Cortex of kidney (tissue), 1 donor: Measurements from ENCODE around the gene CDAN1.
"Not testable (repeated sequence)": the region's sequence is repeated elsewhere in the genome, so short reads cannot be mapped to it uniquely, and the experiment has no call there.

Experiments used
- DNase-seq: peaks from one replicate; lab custom pipeline; 2025; lab: John Stamatoyannopoulos, UW

CDAN1 gene

GRCh38 chr15:42736793-42737528, at the start of gene CDAN1:
Gene CDAN1, minus strand, starts transcription at chr15:42737128. Its CDS starts 26 bp downstream, at chr15:42737102.
- DNase-seq, result peak; percentile 82

DNA sequence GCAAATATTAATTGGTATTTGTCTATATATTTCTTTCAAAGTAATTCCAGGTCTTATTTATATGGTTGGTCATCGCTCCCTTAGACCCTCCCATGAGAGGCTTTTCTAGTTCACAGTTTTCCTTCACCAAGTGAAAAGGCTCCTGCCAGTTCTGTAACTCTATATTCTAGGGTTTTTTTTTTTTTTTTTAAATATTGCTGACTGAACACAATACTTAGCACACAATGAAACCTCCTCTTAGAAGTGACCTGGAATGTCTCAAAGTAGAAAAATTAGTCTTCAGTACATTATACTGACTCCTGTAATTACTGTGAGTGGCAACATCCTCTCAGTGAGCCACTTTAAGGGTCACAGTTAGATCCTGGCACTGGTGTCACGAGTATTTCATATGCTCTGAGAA, 48.6 kb upstream of the CDAN1 start:
- DNase-seq, result no peak

- no peak for DNase-seq
These were observed 47.8 kb upstream of the CDAN1 start for GRCh38 chr15:42784705-42785104.

- no peak for DNase-seq
These were observed 45.8 kb upstream of the CDAN1 start for GRCh38 chr15:42782716-42783115.

GRCh38 chr15:42775416-42775815, 38.5 kb upstream of the CDAN1 start:
- no peak for DNase-seq

DNA sequence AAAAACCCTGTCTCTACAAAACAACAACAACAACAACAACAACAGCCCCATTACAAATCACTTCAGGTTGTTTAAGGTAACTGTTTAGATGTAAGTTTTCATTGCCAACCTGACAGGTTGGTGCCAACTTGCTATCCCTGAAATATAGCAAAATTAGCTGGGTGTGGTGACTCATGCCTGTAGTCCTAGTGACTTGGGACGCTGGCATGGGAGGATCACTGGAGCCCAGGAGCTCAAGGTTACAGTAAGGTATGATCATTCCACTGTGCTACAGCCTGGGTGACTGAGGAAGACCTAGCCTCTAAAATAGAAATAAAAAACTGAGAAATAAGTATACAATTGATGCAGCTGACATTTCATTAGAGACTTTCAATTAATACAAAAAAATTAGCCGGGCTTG, 36.0 kb upstream of the CDAN1 start:
- DNase-seq, result no peak

GRCh38 chr15:42772144-42772543, 35.2 kb upstream of the CDAN1 start:
- DNase-seq, result no peak

DNA sequence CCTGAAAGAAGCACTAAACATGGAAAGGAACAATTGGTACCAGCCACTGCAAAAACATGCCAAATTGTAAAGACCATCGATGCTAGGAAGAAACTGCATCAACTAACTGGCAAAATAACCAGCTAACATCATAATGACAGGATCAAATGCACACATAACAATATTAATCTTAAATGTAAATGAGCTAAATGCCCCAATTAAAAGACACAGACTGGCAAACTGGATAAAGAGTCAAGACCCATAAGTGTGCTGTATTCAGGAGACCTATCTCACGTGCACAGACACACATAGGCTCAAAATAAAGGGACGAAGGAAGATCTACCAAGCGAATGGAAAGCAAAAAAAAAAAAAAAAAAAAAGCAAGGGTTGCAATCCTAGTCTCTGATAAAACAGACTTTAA, 29.2 kb upstream of the CDAN1 start:
- not testable (repeated sequence) for DNase-seq

DNA sequence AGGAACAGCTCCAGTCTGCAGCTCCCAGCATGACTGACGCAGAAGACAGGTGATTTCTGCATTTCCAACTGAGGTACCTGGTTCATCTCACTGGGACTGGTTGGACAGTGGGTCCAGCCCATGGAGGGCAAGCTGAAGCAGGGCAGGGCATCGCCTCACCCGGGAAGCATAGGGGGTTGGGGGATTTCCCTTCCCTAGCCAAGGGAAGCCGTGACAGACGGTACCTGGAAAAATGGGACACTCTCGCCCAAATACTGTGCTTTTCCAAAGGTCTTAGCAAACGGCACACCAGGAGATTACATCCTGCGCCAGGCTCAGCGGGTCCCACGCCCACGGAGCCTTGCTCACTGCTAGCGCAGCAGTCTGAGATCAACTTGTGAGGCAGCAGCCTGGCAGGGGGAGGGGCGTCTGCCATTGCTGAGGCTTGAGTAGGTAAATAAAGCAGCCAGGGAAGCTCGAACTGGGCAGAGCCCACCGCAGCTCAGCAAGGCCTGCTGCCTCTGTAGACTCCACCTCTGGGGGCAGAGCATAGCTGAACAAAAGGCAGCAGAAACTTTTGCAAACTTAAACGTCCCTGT, 27.3 kb upstream of the CDAN1 start:
- DNase-seq, result not testable (repeated sequence)

GRCh38 chr15:42761813-42762212, 24.9 kb upstream of the CDAN1 start:
- not testable (repeated sequence) for DNase-seq

DNA sequence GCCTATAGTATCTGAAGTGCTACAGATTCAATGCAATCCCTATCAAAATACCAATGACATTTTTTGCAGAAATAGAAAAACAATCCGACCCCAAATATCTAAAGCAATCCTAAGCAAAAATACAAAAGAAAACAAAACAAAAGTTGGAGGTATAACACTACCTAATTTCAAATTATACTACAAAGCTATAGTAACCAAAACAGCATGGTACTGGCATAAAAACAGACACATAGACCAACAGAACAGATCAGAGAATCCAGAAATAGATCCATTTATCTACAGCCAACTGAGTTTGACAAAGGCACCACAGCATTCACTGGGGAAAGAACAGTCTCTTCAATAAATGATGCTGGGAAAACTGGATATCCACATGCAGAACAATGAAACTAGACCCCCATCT, 23.8 kb upstream of the CDAN1 start:
- no peak for DNase-seq

- DNase-seq, result no peak
These were observed 22.2 kb upstream of the CDAN1 start for GRCh38 chr15:42759093-42759492.

- no peak for DNase-seq
These were observed 13.4 kb upstream of the CDAN1 start for GRCh38 chr15:42750306-42750705.

DNA sequence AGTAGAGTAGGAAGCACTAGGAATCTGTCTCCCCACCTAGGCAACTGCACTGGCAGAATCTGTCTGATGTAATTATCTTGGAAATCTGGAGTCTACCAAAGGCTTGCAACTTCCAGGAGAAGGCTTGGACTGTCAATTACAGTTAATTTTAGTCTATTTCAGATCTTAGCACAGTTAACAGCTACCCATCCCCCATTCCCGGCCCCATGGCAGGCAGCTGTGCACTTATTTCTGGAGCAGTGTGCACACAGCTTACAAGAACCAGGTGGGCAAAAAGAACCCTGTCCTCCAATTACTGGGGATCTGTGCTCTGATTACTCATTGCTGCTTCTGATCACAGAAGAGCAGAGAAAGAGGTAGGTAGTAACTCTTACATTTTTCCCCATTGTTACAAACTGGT, 12.3 kb upstream of the CDAN1 start:
- no peak for DNase-seq

DNA sequence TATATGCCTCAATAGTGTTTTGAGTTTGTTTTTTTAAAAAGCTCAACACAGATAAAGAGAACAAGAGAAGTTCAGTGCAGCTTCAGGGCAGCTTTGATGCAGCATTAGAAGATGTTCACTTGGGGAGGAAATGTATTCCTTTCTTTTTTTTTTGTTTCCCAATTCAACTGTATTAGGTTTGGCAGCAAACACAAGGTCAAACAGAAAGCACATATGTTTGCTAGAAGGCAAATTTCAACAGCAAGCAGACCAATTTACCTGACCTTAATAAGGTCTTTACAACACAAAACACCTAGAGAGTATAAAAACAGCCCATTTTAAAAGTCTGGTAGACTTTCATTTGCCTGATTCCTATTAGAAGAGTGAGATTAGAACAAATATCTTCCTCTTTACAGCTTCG, 7.3 kb upstream of the CDAN1 start:
- DNase-seq, result no peak

DNA sequence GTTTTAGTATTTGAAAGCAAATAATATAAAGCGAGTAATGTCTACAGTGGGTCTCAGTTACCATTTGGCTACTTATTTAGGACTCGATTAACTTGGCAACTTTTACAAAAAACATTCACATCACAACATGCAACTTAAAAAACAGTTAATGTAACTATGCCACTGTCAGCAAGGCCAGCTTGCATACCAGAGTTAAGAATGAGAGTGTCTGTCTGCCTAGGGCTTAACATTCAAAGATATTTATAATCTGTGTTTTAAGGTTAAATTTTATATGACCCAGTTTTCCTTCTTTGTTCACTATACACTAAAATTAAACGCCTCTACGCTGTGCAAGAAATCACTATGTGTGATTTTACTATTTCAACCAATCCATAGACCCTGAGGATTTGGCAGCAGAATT, 5.2 kb upstream of the CDAN1 start:
- DNase-seq, result no peak

DNA sequence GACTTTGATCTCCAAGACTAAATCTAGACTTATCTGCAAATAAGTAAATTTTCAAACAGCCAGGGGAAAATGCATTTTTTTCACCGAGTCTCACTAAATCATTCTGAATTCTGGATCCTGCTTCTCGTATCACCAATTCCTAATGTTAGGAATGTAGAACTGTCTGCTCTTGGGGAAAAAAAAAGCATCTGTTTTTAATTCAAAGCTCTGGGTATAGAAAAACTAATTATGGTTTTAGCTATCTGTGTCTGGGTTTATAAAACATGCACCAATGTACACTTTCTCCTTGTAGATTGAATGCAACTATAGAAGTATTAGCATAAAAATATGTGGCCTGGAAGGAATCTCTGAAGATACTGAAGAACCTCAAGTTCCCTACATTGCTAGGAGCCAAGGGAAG, 4.8 kb upstream of the CDAN1 start:
- no peak for DNase-seq

GRCh38 chr15:42737529-42738328, 801 bp upstream of the CDAN1 start:
- DNase-seq, result no peak

GRCh38 chr15:42736178-42736792, 643 bp downstream of the CDAN1 start:
- no peak for DNase-seq

GRCh38 chr15:42735382-42736165, 1.4 kb downstream of the CDAN1 start:
- no peak for DNase-seq

GRCh38 chr15:42734076-42734672, 2.8 kb downstream of the CDAN1 start:
- no peak for DNase-seq
